T-helper 2 cell treated with Interferon-gamma antibody and Interleukin-4, amounts not matched to agents 100 ng/mL and 5 ng/mL, for 36 hours (primary cell): ENCODE measurements around the gene OPA3. TPM values are rescaled to one million over a fixed set of nuclear protein-coding genes. Genes with fewer than 3 reads are reported as not detected.

Source experiments
- intact Hi-C: fragments of 100-400 bp; cut with micrococcal nuclease; formaldehyde crosslinking; loops from one replicate; pipeline ENCODE4 v1.15.1; 2023
- total RNA-seq: library from RNA; stranded (reverse); gene quantifications from 2 replicates; pipeline ENCODE4 v1.2.3, GENCODE V29; 2022

The OPA3 gene
- total RNA-seq, 1 donor from 2014 or later, result 15.7 TPM

DNA sequence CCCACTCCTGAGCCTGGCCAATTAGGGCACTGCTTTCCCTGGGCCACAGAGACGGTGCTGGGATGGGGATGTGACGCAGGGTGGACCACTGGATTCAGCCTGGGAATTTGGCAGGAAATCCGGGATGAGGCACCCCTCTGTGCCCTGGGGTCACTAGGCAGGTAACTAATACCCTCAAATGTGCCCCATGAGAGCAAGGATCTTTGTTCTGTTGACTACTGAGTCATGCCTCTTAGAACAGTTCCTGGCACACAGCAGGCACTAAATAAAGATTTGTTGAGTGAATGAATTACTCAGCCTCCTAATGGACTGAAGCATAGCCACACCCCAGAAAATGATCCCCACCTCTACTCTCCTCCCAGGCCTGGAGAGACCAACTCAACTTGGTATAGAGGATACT lies 15.9 kb downstream of the OPA3 start:
- intact Hi-C loops, result no loop called here

DNA sequence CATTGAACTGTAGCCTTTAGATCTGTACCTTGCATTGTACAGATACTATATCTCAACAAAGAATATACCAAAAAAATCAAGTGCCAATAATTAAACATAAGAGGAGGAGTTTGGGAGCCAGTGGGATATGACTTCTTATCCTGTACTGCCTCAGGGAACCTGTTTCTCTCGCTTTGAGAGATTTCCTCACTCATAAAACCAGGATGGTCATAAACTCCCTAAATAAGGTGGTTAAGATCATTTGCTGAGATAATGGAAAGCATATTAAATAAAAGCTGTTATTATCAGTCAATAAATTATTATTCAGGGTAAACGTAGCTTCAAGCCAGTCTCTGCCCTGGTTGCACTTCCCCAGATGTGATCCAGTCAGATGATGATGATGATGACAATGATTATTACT lies 17.0 kb downstream of the OPA3 start:
- intact Hi-C loops, result no loop called here

DNA sequence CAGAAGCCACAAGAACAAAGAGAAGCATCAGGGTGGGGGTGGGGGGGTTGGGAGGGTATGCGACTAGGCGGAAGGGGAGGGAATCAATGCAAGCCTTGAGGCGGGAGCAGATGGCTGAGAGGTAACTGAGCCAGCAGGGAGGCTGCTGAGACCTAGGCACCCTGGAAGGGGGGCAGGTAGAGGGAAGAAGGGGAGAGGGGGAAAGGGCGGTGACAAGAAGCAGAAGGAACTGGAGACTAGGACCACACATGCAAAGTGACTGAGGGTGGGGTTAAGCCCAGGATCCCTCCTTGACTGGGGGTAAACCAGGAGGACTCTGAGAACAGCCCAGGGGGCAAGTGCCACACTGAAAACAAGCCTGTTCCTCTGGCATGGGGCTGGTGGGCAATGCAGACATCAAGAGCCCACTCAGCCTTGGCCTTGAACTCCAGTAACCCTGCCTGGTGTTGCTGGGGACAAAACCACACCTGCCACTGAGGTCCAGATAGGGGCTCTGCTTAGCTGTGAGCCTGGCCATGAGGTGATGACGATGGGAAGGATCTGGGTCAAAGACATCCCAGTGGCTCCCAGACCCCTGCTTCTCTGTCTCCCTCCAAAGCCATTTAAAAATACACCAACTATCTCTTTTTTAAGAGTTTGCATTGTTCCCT lies 20.3 kb downstream of the OPA3 start:
- intact Hi-C loops, result no loop called here

DNA sequence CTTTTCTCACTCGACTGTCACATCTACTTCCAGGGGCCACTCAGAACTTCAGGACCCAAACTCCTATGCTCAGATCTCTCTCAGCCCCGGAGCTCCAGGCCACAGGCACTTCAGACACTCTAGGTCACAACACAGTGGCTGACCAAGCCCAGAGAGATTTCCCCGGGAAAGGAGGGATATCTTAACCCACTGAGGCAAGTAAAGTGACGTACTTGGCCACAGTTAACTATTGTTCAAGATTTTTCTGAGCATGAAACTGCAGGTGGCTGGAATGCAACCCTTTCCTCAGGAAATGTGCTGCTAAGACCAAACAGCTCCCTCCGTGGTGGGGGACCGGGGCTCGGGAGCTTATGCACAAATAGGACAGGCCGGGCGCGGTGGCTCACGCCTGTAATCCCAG lies 23.9 kb downstream of the OPA3 start:
- intact Hi-C loops, result no loop called here

DNA sequence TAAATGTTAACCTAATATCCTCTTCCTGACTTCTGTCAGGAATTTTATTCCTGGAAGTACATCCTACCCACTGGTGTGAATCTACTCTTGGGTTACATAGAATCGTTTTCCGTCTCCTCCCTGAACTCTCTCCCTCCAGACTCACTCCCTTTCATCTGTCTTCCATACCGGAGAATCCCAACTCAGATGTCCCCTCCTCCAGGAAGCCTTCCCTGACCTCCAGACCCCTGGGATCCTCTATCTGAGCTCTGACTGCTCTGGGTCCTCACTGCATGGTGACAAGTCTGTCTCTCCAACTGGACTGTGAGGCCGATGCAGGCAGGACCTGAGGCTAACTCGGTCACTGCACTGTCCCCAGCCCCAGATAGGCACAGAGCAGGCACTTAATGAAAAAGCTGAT lies 24.6 kb downstream of the OPA3 start:
- intact Hi-C loops, result no loop called here

DNA sequence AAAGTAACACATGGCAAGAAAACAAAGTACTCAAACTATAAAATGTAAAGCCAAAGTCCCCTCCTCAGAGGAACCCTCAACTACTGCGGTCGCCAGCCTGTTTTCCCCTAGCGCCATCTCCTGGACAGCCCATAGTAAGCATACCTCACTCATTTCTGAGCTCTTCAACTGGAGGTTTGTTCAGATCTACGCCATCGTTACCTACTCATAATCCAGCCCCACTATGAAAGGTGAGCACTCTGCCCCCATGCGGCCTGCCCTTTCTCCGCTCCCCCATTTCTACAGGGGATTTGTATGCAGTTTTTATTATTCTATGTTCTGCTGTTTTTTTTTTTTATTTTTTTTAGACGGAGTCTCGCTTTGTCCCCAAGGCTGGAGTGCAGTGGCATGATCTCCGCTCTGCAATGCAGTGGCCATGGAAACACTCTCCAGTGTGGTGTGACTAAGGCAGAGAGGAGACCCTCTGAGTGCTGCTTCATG lies 26.2 kb downstream of the OPA3 start:
- intact Hi-C loops, result loop anchor here (1.0 to 2.0 kb wide), 3 partner anchors 35 to 65 kb away; partner anchors contain the start of gene VASP

DNA sequence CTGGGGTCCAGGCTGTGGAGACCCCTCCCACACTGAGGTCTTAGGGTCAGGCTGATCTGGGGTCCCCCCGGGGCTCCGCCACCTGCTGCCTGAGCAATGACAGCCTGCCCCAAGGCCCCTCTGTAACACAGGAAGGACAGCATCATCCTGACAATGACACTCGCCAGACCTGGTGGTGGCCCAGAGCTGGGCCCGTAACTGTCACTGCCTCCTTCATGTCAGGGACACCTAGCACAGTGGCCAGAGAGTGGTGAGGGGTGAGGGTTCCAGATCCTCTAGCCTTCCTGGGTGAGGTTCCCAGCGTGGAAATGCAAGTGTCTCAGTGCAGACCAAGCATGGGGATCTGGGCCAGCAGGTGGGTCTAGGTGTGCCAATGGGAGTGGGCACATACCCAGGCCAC lies 27.8 kb downstream of the OPA3 start:
- intact Hi-C loops, result no loop called here

DNA sequence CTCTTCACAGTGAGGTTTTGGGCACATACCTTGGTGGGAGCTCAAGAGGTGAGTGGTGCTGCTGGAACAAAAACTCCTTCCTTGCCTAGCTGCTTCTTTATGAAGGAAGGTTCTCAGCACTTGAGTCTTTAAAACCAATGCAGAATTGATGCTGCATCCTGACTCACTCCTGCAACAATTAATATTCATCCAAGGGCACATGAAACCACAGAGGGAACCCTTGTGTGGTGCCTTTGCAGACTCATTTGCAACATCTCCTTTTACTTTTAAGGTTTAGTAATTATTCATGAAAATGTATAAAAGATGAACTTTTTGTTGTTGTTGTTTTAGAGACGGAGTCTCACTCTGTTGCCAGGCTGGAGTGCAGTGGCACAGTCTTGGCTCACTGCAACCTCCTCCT lies 30.1 kb downstream of the OPA3 start:
- intact Hi-C loops, result no loop called here

DNA sequence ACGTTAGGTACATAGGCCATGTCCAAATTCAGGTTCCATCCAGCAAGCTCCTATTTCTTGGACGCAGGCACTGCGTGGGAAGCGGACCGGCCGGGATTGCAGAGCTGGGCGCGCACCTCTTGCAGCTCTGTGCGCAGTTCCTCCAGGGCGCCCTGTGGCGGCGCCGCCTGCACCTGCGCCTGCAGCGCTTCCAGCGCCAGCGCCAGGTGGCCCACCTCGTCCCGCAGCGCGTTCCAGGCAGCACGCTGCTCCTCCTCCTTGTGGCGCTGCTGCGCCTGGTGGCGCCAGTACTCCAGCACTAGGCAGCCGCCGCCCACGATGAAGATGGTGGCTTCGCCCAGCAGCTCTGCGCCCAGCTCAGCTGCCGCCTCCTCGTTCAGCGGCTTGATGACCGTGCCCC lies 31.1 kb downstream of the OPA3 start:
- intact Hi-C loops, result no loop called here

DNA sequence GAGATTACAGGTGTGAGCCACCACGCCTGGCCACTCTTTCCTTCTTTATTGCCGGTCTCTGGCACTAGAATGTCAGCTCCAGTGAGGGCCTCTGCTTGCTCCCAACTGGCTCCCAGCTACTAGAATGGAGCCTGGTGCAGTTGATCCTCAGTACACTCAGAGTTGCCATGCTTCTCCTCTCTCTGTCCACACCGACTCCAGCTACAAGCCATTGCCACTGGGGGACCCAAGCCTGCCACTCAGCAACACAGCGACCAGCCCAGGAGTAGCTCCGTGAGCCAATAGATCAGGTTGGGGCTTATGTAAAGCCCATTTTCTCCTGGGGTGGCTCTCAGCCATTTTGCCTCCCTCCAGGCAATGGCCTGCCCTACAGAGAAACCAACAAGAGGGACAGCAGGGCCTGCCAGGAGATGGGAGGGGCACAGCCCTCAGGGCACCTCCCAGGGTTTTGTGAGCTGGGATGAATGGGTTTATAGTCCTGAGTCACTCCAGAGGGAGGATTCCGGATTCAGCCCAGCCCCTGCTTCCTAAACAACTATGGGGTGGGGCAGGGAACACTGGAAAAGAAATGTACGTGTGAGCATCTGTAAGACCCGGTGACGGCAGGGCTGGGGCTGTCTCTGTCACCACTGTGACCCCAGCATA lies 36.5 kb downstream of the OPA3 start:
- intact Hi-C loops, result no loop called here

DNA sequence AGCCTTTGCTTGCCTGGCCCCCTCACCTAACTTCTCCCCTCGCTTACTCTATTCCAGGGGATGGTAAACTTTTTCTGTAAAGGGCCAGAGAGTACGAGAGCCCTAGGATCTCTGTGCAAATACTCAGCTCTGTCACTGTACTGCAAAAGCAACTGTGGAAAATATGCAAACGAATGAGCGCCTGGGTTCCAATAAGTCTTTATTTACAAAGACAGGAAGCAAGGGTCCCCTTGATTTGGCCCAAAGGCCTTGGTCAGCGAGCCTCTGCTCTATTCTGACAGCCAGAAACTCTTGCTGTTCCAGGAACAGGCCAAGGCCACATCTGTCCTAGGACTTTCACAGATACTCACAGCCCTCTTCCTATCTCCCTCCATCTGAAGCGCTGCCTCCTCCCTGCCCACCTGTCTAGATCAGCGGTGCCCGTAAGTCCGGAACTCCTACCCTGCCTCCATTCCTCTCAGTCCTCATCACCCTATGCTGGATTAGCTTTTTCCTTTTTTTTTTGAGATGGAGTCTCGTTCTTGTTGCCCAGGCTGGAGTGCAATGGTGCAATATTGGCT lies 37.3 kb downstream of the OPA3 start:
- intact Hi-C loops, result no loop called here

DNA sequence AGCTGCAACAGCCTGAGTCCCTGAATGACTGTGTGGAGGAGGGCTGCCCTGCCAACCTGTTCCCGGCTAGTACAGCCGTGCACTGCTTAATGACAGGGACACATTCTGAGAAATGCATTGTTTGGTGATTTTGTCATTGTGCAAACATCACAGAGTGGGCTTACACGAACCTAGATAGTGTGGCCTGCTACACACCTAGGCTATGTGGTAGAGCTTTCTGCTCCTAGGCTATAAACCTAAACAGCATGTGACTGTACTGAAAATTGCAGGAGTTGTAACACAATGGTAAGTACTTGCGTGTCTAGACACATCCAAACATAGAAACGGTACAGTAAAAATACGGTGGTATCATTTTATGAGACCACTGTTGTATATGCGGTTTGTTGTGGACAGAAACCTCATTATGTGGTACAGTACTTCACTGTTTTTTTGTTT lies 42.4 kb downstream of the OPA3 start:
- intact Hi-C loops, result no loop called here

DNA sequence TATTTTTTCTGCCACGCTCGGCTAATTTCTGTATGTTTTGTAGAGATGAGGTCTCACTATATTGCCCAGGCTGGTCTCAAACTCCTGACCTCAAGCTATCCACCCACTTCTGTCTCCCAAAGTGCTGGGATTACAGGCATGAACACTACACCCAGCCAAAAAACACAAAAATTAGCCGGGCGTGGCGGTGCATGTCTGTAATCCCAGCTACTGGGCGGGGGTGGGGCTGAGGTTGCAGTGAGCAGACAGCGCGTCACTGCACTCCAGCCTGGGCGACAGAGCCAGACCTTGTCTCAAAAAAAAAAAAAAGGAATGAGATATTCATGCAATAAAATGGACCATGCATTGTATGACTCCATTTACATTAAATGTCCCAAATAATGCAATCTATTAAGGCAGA lies 45.1 kb downstream of the OPA3 start:
- intact Hi-C loops, result no loop called here

DNA sequence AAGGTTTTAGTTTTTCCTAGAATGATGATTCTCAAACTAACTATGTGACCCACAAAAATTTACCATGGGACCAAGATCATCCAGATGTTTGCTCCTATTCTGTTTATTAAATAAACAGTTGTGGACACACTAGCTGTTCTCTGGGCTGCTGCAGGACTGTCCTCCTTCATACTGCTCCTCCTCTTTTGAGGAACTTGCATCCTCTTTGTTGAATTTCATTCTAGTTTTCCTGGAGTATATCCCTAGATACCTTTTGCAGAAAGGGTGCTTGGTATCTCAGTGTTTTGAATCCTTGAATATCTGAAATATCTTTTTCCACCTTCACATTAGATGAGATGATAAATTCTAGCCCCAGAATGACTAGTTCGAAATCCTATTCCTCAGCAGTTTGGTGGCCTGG lies 53.3 kb downstream of the OPA3 start:
- intact Hi-C loops, result no loop called here

DNA sequence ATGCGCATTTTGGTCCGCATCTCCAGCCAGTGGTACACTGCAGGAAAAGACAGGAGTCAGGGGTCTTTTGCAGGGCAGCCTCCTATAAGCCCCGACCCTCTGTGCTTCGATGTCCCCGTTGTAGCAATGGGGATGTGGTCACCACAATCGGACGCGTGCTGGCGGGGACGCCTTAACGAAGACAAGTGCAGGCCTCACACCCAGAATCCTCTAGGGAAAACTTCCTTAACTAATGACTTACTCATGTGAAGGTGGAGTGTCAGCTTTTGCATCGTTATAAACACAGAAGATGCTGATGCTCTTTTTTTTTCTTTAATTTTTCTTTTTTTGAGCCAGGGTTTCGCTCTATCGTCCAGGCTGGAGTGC lies 55.2 kb downstream of the OPA3 start:
- intact Hi-C loops, result no loop called here

DNA sequence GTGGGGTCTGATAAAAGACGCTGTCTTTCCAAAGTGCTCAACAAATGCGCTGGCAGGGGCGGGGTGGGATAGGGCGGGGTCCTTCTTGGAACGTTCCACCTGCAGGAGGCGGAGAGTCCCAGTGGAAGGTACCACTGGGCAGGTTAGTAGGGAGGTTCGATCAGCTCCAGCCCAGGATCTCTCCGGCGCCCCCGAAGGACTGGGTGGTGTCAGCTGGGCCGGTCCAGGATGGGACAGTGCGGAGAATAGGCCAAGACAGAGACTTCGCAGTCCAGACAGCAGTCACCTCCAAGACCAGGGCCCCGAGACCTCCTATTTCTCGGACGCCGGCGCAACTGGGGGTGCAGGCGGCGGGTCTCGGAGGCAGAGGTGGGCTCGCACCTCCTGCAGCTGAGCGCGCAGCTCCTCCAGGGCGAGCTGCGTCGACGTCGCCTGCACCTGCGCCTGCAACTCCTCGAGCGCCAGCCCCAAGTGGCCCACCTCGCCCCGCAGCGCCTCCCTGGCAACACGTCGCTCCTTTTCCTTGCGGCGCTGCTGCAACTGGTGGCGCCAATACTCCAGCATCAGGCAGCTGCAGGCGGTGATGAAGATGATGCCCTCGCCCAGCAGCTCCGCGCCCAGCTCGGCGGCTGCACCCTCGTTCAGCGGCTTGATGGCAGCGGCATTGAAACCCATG lies 55.7 kb downstream of the OPA3 start:
- intact Hi-C loops, result no loop called here

DNA sequence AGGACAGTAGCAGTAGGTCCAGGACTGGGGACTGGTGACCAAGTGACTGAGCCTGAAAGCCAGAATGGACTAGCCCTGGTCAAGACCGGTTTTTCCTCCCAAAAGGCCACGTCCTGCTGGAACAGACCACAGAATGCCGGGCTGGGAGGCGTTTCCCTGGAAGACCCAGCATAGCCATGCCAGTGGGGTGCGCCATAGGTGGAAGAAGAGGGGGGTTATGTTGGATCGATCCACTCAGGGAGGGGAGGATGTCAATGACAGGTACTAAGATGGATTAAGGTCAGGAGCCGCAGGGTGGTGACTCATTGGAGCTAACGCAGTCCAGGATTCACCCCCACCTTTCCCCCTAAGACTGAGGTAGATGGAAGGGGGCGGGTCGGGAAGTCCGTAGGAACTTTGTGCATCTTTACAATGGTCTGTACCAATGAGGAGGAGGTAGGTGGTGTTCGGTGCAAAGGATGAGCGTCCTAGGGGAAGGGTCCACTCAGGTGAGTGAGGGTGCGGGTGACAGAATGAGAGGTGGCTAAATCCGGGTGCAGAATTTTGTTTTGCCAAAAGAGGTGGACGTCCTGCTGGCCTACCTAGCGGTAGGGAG lies 56.4 kb downstream of the OPA3 start:
- intact Hi-C loops, result no loop called here

DNA sequence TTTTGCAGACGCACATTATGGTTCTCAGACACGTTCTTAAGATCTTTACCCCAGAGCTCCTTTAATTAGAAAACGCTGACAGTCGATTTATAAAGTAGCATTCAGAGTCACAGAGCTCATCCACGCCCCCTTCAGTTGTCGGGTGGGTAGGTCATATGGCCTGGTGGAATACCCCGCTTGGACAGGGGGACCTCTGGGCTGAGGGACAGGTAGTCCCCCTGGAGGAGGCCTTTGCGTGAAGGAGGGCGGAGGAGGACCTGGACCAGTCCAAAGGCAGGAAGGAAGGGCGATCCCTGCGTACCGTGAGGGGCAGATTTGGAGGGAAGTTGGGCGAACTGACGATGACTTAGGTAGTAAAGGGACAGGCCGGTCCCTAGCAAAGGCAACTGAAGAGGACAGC lies 56.9 kb downstream of the OPA3 start:
- intact Hi-C loops, result no loop called here

DNA sequence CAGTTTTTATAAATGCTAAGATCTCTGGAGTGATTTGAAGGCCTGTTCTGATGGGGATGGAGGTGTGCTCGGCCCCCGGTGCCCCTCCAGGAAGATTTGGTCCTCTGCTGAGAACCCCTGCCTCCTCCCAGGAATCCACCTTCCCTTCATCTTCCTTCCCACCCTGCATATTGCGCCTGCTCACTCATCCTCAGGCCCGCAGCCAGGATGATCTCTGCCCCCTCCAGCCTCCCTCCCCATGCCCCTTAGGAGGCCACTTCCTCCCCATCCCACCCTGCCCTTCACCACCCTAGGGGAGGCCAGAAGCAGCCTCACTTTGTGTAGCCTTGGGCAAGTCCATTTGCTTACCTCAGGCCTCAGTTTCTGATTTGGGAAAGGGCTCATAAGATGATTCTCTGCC lies 57.6 kb downstream of the OPA3 start:
- intact Hi-C loops, result no loop called here

DNA sequence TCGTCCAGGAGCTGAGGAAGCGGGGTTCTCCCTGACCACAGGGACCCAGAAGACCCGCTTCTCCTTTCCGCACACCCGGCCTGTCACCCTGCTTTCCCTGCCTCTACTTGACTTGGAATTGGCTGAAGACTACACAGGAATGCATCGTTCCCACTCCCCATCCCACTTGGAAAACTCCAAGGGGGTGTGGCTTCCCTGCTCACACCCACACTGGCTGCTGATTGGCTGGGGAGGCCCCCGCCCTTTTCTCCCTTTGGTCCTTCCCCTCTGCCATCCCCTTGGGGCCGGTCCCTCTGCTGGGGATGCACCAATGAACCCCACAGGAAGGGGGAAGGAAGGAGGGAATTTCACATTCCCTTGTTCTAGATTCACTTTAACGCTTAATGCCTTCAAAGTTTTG lies 58.5 kb downstream of the OPA3 start:
- intact Hi-C loops, result no loop called here

DNA sequence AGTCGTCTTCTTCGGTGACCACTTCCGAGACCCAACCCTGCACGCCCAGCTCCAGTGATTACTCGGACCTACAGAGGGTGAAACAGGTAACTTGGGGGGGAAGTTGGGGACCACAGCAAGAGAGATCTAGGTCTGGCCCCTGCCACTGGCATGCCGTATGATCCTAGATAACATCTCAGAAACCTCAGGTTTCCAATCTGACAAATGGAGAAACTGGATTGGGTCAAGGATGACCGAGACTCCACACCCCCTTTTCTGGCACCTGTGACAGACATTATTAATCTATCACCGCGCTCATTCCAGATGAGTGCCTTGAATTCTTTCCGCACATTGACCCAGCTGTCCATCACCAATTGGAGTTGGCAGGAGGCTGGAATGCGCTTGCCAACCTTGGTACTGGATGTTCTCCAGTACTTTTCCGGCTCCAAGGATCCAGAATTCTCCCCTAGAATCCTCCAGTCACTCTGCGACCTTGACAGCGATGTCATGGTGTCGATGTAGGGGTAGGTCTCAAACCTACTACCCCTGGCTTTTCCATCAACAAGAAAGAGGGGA lies 60.0 kb downstream of the OPA3 start:
- intact Hi-C loops, result no loop called here
